Lower lobe of right lung (tissue), 2 donors: ENCODE results near the gene ALS2CL. TPM values are rescaled to one million over a fixed set of nuclear protein-coding genes. Genes with fewer than 3 reads are reported as not detected.

Experiments used
- ATAC-seq, 2 donors: fragments of 200-7000 bp; cut with Tn5 transposase; one replicate each; pipeline ENCODE4 v1.9.1; 2020 to 2022; ENCODE audit warnings: mild to moderate bottlenecking in 2 of 2, moderate library complexity in 2 of 2
- DNase-seq: peaks from one replicate; pipeline ENCODE4 v3.0.0-alpha.2; 2020
- H3K27ac ChIP-seq: fragments of 200-600 bp; one replicate; pipeline ENCODE4 v1.8.0; 2022
- H3K27me3 ChIP-seq: fragments of 200-600 bp; one replicate; pipeline ENCODE4 v1.8.0; 2022; ENCODE audit warnings: low read depth
- H3K36me3 ChIP-seq: fragments of 200-600 bp; one replicate; pipeline ENCODE4 v1.8.0; 2022; ENCODE audit warnings: mild to moderate bottlenecking
- H3K4me1 ChIP-seq: fragments of 200-600 bp; one replicate; pipeline ENCODE4 v1.8.0; 2022
- H3K4me3 ChIP-seq: fragments of 200-600 bp; one replicate; pipeline ENCODE4 v1.8.0; 2022; ENCODE audit warnings: mild to moderate bottlenecking
- H3K9me3 ChIP-seq: fragments of 200-600 bp; one replicate; pipeline ENCODE4 v1.8.0; 2022
- intact Hi-C: fragments of 100-400 bp; cut with DNase I; formaldehyde crosslinking; loops from one replicate; pipeline ENCODE4 v1.11.0; 2022
- total RNA-seq: library from RNA; stranded (reverse); fragmentation: NEBNext Ultra II Directional; extraction: Animal tissue kit (Norgen Biotek cat#: 25700); gene quantifications from one replicate; pipeline ENCODE4 v1.2.1, GENCODE V29; 2021
- TF ChIP-seq, protein P1 (sequence below): fragments of 200-600 bp; IDR thresholded peaks from one replicate; pipeline ENCODE4 v1.8.0; 2022; ENCODE audit warnings: antibody characterized with exemption, mild to moderate bottlenecking
- donor health status: DM: no; HTN: yes; CAD: no; lungs with severe emphysema.

ALS2CL gene
- total RNA-seq, 1 donor from 2014 or later = 59.7 TPM

DNA sequence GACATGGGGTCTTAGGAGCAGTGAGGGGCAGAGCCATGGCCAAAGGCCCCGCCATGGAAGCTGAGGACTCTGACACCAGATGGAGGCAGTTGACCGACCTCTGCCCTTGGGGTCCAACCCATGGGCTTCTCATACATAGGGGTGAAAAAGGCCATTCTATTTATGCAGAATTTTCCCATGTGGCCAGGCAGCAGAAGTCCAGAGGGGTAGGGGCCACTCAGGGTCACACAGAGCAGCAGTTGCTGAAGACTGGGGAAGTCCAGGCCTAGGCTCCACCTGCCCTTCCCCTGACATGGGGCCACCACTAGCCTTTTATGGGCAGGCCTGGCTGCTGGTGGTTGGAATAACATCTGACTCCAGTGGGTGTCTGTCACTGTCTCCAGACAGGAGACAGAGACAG, 17.8 kb upstream of the ALS2CL start:
- DNase-seq (peak; percentile 30), ATAC-seq (no peak)
- Histone ChIP-seq H3K27ac (no peak overlapping the region), H3K27me3 (no peaks in the 10 kb centered on the region), H3K36me3 (no peaks in the 10 kb centered on the region), H3K9me3 (no peaks in the 10 kb centered on the region), H3K4me1 (no peaks in the 10 kb centered on the region), H3K4me3 (no peak overlapping the region)
- intact Hi-C loops = no loop called here
- TF ChIP-seq, protein P1, sequence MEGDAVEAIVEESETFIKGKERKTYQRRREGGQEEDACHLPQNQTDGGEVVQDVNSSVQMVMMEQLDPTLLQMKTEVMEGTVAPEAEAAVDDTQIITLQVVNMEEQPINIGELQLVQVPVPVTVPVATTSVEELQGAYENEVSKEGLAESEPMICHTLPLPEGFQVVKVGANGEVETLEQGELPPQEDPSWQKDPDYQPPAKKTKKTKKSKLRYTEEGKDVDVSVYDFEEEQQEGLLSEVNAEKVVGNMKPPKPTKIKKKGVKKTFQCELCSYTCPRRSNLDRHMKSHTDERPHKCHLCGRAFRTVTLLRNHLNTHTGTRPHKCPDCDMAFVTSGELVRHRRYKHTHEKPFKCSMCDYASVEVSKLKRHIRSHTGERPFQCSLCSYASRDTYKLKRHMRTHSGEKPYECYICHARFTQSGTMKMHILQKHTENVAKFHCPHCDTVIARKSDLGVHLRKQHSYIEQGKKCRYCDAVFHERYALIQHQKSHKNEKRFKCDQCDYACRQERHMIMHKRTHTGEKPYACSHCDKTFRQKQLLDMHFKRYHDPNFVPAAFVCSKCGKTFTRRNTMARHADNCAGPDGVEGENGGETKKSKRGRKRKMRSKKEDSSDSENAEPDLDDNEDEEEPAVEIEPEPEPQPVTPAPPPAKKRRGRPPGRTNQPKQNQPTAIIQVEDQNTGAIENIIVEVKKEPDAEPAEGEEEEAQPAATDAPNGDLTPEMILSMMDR = no peak

DNA sequence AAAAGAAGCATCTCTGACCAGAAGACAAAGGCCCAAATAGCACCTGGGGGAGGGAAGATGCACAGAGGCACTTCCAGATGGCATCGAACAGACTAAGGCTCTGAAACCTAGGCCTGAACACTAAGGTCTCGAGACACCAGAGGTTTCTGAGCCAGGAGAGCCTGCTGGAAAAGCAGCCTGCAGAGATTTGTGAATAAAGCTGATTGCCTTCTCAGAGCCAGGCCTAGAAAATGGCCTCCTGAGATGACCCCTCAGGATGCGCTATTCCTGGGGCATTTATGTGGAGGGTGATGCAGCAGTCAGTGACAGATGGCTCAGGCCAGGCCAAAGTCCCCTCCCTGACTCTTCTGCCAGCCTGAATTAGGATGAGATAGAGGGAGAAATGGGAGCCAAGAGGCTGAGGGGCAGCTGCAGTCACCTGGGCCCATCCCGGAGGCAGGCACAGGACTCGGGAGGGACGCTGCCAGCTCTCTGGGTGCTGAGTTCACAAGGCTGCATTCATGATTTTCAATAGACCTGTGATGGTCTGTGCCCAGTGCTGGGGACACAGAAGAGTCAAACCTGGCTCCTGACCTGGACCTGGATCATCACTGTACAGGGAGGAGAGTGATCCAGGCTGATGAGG, 17.3 kb upstream of the ALS2CL start:
- TF ChIP-seq, protein P1 = no peak
- no peaks in the 10 kb centered on the region for H3K4me1 ChIP-seq
- no peaks in the 10 kb centered on the region for H3K36me3 ChIP-seq
- ATAC-seq (no peak), DNase-seq (peak; percentile 27)
- H3K27ac ChIP-seq = no peak overlapping the region
- H3K27me3 ChIP-seq = no peaks in the 10 kb centered on the region
- H3K9me3 ChIP-seq = no peaks in the 10 kb centered on the region
- intact Hi-C loops = no loop called here
- H3K4me3 ChIP-seq = no peak overlapping the region

DNA sequence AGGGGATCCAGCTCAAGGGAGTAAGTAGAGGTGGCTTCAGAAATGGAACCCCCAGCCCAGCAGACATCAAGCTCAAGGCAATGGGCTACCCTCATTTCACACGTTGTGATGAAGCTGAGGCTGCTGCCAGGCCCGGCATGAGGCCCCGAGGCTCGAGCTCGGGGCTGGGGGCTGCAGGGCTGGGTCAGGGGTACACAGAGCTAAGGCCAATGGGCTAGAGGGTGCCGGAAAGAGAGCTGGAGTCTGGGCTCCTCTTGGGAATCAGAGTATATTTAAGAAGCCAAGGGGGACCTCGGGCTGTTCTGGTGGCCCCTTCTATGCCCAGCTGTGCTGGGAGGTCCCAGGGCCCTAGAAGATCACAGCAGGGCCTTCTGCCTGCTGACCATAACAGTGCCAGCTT, 16.8 kb upstream of the ALS2CL start:
- TF ChIP-seq, protein P1 = no peak
- ATAC-seq (no peak), DNase-seq (peak; percentile 14)
- Histone ChIP-seq H3K4me3 (no peak overlapping the region), H3K27ac (no peak overlapping the region), H3K36me3 (no peaks in the 10 kb centered on the region), H3K27me3 (no peaks in the 10 kb centered on the region), H3K9me3 (no peaks in the 10 kb centered on the region), H3K4me1 (no peaks in the 10 kb centered on the region)
- intact Hi-C loops = no loop called here

DNA sequence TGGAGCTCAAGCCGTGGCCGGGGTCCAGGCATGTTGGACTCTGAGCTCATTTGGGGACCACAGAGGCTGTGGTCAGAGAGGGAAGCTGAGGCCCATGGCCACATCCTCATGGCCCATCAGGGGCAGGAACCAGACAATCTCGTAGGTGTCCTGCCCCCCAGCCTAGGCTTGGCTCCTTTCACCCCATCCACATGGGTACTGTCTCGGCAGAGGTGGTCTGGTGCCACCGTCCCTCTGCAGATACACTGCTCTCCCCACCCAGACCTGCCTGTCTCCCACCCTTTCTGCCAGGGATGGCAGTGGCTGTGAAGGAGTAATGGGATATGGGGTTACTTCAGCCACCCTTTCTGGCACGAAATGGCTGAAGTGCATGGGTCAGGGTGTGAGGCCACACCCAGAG, 16.2 kb upstream of the ALS2CL start:
- Histone ChIP-seq H3K9me3 (no peaks in the 10 kb centered on the region), H3K27me3 (no peaks in the 10 kb centered on the region), H3K27ac (no peak overlapping the region), H3K36me3 (no peaks in the 10 kb centered on the region), H3K4me1 (no peaks in the 10 kb centered on the region), H3K4me3 (no peak overlapping the region)
- intact Hi-C loops = loop anchor here (10.0 kb wide), 1 partner anchor 185 kb away; no protein-coding TSS in a partner anchor
- TF ChIP-seq, protein P1 = no peak
- ATAC-seq = no peak
- DNase-seq = peak; percentile 36

DNA sequence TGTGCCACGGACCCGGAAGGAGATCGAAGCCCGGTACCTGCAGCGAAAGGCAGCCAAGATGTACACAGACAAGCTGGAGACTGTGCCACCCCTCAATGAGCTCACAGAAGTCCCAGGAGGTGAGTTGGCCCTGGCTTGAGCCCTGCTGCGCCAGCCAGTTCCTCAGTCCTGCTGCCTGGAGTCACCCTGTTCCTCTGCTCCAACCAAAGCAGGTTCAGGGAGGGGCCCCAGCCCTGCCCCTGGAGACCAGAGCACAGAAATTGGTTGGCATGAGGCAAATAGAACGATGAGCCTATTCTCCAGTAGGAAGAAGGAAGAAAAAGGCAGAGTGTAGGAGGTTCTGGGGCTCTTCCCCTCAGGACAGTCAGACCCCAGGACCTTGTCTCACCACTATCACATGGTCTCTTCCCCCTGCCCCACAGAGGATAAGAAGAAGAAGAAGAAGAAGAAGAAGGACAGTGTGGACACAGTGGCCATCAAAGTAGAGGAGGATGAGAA, 15.7 kb upstream of the ALS2CL start:
- ATAC-seq (no peak), DNase-seq (no peak)
- Histone ChIP-seq H3K27ac (no peak overlapping the region), H3K9me3 (no peaks in the 10 kb centered on the region), H3K36me3 (no peaks in the 10 kb centered on the region), H3K4me3 (no peak overlapping the region), H3K27me3 (no peaks in the 10 kb centered on the region), H3K4me1 (no peaks in the 10 kb centered on the region)
- intact Hi-C loops = loop anchor here (10.0 kb wide), 1 partner anchor 186 kb away; no protein-coding TSS in a partner anchor
- TF ChIP-seq, protein P1 = no peak
